ENCODE data around the gene STPG3. TPM values are rescaled to one million over a fixed set of nuclear protein-coding genes. Genes with fewer than 3 reads are reported as not detected.

STPG3 gene
- total and polyA plus RNA-seq, 2 of the 13 experiments (the other 11 are each of a cell fraction or from before 2014, with no cell fraction given) = not detected

DNA sequence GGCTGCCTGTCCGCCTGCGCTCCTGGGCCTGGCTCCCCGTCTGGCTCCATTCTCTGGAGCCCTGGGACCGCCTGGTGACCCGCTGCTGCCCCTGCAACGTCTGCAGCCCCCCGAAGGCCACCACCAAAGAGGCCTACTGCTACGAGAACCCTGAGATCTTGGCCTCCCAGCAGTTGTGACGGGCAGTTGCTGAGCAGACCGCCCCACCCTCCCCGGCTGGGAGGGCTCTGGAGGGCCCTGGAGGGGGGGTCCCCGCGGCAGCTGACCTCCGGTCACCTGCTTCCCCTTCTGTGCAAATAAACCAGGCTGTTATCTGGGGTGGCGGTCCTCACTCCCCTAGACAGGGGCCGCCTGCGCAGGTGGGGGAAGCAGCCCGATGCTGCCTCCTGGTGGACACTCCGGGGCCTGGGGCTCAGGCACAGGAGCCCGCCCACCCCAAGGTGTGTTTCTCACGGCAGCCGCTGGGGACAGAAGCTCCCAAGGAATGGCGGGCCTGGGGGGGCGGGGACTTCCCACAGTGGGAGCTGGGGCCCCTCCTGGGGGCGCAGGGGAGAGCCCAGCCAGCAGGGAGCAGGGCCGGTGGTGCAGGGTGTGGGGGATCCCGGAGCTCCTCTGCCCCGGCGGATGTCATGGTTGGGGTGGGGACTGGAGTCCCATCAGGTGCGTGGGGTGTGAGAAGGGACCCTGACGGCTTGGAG lies 14.7 kb upstream of the STPG3 start (continued):
- TF ChIP-seq, protein P1, sequence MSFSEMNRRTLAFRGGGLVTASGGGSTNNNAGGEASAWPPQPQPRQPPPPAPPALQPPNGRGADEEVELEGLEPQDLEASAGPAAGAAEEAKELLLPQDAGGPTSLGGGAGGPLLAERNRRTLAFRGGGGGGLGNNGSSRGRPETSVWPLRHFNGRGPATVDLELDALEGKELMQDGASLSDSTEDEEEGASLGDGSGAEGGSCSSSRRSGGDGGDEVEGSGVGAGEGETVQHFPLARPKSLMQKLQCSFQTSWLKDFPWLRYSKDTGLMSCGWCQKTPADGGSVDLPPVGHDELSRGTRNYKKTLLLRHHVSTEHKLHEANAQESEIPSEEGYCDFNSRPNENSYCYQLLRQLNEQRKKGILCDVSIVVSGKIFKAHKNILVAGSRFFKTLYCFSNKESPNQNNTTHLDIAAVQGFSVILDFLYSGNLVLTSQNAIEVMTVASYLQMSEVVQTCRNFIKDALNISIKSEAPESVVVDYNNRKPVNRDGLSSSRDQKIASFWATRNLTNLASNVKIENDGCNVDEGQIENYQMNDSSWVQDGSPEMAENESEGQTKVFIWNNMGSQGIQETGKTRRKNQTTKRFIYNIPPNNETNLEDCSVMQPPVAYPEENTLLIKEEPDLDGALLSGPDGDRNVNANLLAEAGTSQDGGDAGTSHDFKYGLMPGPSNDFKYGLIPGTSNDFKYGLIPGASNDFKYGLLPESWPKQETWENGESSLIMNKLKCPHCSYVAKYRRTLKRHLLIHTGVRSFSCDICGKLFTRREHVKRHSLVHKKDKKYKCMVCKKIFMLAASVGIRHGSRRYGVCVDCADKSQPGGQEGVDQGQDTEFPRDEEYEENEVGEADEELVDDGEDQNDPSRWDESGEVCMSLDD (CRISPR knock-in tag; IDR thresholded peaks at IDR 0.05; ENCODE audit: borderline replicate concordance) = peak; percentile 90
- TF ChIP-seq ZNF598 (CRISPR knock-in tag; IDR thresholded peaks at IDR 0.05; ENCODE audit: borderline replicate concordance) (no peak), ZEB1 (IDR thresholded peaks at IDR 0.05; ENCODE audit: insufficient replicate concordance, low read depth) (no peak), ZSCAN9 (CRISPR knock-in tag; IDR thresholded peaks at IDR 0.05; ENCODE audit: borderline replicate concordance) (peak; percentile 59; the same call in 1 of the 2 replicates), NFE2 (CRISPR knock-in tag; IDR thresholded peaks at IDR 0.05) (no peak), NFKB2 (CRISPR knock-in tag; IDR thresholded peaks at IDR 0.05; ENCODE audit: borderline replicate concordance) (no peak; the same call in 1 of the 2 replicates), ZNF337 (CRISPR knock-in tag; IDR thresholded peaks at IDR 0.05; ENCODE audit: borderline replicate concordance, low read depth) (no peak), HNRNPK (IDR thresholded peaks at IDR 0.05; ENCODE audit: low read depth, low read length, poor library complexity, severe bottlenecking) (peak; percentile 50), KLF6 (CRISPR knock-in tag; IDR thresholded peaks at IDR 0.05) (peak; percentile 37; the same call in 1 of the 2 replicates), NFIC (IDR thresholded peaks at IDR 0.05; ENCODE audit: low read length) (no peak), CHD2 (IDR thresholded peaks at IDR 0.05; ENCODE audit: low read depth, low read length) (no peak)
- TF ChIP-seq, protein P2, sequence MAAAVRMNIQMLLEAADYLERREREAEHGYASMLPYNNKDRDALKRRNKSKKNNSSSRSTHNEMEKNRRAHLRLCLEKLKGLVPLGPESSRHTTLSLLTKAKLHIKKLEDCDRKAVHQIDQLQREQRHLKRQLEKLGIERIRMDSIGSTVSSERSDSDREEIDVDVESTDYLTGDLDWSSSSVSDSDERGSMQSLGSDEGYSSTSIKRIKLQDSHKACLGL (CRISPR knock-in tag; IDR thresholded peaks at IDR 0.05) = peak; percentile 60; the same call in 1 of the 2 replicates
- TF ChIP-seq, protein P3, sequence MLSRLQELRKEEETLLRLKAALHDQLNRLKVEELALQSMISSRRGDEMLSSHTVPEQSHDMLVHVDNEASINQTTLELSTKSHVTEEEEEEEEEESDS (CRISPR knock-in tag; IDR thresholded peaks at IDR 0.05; ENCODE audit: borderline replicate concordance) = no peak
- TF ChIP-seq, protein P4, sequence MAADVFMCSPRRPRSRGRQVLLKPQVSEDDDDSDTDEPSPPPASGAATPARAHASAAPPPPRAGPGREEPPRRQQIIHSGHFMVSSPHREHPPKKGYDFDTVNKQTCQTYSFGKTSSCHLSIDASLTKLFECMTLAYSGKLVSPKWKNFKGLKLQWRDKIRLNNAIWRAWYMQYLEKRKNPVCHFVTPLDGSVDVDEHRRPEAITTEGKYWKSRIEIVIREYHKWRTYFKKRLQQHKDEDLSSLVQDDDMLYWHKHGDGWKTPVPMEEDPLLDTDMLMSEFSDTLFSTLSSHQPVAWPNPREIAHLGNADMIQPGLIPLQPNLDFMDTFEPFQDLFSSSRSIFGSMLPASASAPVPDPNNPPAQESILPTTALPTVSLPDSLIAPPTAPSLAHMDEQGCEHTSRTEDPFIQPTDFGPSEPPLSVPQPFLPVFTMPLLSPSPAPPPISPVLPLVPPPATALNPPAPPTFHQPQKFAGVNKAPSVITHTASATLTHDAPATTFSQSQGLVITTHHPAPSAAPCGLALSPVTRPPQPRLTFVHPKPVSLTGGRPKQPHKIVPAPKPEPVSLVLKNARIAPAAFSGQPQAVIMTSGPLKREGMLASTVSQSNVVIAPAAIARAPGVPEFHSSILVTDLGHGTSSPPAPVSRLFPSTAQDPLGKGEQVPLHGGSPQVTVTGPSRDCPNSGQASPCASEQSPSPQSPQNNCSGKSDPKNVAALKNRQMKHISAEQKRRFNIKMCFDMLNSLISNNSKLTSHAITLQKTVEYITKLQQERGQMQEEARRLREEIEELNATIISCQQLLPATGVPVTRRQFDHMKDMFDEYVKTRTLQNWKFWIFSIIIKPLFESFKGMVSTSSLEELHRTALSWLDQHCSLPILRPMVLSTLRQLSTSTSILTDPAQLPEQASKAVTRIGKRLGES (CRISPR knock-in tag; IDR thresholded peaks at IDR 0.05; ENCODE audit: borderline replicate concordance) = no peak
- TF ChIP-seq, protein P5, sequence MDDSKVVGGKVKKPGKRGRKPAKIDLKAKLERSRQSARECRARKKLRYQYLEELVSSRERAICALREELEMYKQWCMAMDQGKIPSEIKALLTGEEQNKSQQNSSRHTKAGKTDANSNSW (CRISPR knock-in tag; IDR thresholded peaks at IDR 0.05; ENCODE audit: borderline replicate concordance) = no peak
- TF ChIP-seq, protein P6, sequence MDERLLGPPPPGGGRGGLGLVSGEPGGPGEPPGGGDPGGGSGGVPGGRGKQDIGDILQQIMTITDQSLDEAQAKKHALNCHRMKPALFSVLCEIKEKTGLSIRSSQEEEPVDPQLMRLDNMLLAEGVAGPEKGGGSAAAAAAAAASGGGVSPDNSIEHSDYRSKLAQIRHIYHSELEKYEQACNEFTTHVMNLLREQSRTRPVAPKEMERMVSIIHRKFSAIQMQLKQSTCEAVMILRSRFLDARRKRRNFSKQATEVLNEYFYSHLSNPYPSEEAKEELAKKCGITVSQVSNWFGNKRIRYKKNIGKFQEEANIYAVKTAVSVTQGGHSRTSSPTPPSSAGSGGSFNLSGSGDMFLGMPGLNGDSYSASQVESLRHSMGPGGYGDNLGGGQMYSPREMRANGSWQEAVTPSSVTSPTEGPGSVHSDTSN (CRISPR knock-in tag; IDR thresholded peaks at IDR 0.05) = no peak
- TF ChIP-seq, protein P7, sequence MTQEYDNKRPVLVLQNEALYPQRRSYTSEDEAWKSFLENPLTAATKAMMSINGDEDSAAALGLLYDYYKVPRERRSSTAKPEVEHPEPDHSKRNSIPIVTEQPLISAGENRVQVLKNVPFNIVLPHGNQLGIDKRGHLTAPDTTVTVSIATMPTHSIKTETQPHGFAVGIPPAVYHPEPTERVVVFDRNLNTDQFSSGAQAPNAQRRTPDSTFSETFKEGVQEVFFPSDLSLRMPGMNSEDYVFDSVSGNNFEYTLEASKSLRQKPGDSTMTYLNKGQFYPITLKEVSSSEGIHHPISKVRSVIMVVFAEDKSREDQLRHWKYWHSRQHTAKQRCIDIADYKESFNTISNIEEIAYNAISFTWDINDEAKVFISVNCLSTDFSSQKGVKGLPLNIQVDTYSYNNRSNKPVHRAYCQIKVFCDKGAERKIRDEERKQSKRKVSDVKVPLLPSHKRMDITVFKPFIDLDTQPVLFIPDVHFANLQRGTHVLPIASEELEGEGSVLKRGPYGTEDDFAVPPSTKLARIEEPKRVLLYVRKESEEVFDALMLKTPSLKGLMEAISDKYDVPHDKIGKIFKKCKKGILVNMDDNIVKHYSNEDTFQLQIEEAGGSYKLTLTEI (CRISPR knock-in tag; conservative IDR thresholded peaks at IDR 0.05) = no peak

Data from HepG2 (cell line).